GM04504 (cell line): Measurements from ENCODE around the gene COMMD9.

Experiments used
- DNase-seq: peaks from one replicate; pipeline ENCODE4 v3.0.0-alpha.2; 2012; ENCODE audit warnings: low read depth

COMMD9 gene

DNA sequence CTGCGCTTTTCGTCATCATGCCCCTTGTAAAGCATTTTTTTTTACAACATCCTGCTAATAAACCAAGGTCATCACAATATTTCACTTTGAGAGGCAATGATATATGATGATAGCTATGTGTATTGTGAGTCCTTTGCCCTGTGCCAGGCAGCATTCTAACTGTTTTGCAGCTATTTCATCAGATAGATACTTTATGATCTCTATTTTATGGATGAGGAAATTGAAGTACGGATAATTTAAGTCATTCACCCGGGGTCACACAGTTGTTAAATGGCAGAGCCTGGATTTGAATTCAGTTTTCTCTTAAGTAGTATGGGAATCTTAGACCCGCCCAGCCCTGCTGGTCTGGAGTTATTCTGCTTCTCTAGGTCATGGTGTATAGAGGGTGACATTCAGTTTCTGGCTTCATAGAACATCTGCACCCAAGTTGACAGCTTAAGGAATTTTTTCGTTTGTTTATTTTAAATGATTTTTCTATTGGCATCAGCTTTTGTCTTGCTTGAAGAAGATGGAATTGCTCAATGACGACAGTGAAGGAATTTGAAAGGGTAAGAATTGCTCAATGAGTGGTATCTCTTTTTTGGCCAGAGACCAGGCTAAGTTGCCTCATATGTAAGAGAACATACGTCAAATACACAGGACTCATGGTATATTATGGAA is 7.8 kb upstream of the COMMD9 start:
- DNase-seq: peak; percentile 45

DNA sequence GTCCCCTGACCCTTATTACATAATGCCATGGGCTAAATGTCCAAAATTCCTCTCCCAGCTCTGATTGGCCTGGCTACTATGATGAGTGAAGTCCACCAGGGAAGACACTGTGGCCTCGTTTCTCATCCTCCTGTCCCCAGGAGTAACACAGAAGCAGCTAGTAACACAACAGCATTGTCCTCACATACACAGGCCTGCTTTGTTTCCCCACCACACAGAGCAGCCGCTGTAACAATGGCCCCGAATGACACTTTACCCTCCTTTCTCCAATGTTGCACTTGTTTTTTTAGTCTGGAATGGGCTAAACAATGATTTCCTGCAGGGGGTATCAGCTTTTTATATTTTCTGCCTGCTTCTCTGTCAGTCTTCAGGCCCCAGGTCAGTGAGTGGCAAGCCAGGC is 6.7 kb upstream of the COMMD9 start, which contains the start of gene PRR5L:
PRR5L (plus strand) TSS at position 363 of the 400 bp plus-strand sequence. CDS start 104,834 bp downstream, outside the sequence.
- no peak for DNase-seq

DNA sequence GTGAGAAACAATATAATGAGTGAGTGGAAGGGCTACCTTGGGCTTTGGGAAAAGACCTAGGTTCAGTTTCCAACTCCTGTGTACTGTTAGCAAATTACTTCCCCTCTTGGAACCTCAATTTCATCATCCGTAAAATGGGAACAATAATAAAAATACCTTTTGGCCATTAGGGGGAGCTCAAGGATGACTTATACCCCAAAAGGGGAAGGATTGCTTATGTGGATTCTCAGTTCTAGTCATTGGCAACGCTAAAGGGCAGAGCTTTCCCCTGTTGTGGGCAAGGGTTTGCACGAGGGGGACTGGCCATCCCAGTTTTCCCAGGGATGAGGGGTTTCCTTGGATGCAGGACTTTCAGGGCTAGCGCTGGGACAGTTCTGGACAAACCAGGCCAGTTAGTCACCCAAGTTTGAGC is 3.1 kb upstream of the COMMD9 start:
- DNase-seq: no peak

DNA sequence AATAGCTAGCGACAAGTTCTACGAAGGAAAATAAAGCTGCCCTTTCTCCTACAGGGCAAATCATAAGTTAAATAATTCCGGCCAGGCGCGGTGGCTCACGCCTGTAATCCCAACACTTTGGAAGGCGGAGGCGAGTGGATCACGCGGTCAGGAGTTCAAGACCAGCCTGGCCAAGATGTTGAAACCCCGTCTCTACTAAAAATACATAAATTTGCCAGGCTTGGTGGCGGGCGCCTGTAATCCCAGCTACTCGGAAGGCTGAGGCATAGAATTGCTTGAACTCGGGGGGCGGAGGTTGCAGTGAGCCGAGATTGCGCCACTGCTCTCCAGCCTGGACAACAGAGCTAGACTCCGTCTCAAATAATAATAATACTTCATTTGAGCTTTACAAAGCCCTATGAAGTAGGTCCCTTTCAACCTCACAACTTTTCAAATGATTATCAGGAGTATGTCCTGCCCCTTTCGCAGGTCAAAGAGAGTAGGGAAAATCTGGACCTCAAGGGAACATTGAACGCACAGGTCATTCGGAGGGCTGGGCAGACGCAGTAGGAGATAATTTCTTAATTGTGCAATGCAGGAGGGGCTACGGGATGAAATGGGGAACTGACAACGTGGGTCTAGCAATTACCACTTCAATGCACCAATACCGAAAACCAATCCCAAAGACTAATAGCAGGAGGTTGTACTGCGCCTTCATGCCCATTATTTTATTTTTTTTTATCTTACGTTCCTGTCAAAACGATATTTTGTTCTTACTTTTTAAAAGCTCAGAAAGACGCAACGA is 590 bp downstream of the COMMD9 start:
- DNase-seq: no peak

DNA sequence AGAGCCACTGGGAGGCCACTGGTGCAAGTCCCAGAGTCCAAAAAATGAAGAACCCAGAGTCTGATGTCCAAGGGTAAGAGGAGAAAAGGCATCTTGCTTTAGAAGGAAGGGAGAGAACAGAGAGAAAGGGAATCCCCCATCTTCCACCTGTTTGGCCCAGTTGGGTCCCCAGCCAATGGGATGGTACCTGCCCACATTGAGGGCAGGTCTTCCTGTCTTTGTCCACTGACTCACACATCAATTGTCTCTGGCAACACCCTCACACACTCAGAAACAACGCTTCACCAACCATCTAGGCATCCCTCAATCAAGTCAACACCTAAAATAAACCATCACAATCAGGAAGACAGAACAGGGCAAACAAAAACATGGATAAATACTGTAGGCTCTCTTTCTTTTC is 6.3 kb downstream of the COMMD9 start:
- DNase-seq: no peak

DNA sequence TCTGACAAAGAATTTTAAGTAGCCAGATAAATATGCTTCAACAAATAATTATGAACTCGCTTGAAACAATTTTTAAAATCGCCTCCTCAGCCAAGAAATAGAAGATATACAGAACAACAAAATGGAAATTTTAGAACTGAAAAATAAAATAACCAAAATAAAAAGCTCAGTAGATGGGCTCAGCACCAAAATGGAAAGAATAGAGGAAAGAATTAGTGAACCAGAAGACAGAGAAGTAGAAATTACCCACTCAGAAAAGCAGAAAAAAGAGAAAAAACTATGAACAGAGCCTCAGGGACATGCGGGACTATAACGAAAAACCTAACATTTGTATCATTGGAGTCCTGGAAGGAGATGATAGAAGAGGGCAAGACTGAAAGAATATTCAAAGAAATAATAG is 7.4 kb downstream of the COMMD9 start:
- DNase-seq: no peak

DNA sequence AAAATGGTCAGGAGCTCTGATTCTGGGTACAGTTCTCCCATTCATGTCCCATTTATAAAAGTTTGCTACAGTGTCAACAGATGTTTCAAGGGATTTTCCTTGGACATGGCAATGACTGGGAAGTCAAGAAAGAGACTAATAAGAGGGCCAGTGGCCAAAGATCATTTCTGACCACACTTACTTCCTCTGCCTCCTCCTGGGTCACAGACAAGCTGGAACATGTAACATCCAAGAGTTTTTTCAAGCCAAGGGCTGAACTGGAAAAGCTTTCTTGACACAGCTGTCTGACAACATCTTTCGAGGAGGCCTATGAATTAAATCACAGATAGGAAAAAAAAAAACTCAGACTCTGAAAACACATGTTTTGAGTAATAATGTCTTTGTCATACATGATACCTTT is 8.7 kb downstream of the COMMD9 start:
- DNase-seq: no peak

DNA sequence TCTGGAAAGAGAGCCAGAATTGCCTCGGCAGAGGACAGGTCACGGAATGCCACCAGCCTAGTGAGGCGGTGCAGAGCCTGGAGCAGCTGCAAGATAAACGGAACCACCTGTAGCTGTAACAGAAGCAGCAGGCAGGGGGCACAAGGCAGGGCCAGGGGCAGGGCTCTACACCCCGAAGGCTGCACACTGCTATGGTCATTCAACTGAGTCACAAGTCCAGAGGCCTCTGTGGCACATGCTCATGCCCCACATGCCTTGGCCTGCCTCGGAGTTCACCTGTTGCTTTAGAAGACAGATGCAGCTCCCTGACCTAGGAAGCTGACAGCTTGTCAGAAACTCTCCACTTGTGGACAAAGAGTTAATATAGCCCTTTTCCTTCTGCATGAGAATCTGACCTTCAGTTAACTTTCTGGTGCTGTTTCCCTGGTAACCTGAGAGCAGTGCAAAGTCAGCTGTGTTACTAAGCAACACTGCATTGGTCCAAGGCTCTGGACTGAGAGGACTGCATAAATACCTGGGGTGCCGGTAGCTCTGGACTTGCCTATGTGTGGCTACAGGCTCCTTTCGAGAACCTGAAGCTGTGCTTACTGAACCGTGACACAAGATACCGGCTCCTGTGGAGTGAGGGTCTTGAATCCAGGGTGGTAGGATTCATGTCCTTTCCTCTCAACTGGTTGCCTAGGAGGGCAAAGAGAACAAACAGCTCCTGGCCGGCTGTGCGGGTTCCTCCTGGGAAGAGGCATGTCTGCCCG is 10.5 kb downstream of the COMMD9 start:
- DNase-seq: no peak

DNA sequence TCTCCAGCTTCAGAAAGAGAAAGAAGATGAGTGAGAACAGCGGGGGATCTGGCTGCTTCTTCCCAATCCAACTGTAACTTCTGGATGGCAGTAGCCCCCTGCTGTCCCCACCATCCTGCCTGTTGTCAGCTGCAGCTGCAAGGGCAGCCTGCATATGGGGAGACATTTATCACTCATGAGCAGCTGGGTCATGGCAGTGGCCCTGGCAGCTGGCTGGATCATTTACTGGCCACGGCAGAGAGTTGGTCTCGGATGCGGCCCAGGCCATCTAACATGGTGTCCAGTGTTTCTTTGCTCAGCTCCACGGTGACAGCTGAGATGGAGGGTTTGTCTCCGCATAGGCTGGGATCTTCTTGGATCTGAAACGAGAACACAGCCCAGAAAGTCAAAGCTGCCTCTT is 14.8 kb downstream of the COMMD9 start:
- DNase-seq: no peak

DNA sequence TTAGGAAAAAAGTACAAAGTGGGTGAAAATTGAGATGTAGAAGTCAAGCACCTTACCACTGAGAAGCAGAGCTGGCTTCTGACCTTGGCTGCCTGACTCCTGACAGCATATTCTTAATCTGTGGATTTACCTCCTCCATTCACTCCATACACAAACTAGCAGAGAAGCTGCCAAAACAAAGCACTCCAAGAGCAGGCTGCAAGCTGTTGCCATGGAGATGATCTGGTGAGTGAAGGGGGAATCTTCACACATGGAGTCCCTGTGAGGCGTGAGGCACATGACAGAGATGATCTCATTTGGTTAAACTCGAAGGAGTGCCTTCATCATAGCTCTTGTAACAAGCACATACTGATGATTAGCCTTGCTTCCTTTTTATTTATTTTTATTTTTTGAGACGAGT is 16.1 kb downstream of the COMMD9 start:
- DNase-seq: no peak

DNA sequence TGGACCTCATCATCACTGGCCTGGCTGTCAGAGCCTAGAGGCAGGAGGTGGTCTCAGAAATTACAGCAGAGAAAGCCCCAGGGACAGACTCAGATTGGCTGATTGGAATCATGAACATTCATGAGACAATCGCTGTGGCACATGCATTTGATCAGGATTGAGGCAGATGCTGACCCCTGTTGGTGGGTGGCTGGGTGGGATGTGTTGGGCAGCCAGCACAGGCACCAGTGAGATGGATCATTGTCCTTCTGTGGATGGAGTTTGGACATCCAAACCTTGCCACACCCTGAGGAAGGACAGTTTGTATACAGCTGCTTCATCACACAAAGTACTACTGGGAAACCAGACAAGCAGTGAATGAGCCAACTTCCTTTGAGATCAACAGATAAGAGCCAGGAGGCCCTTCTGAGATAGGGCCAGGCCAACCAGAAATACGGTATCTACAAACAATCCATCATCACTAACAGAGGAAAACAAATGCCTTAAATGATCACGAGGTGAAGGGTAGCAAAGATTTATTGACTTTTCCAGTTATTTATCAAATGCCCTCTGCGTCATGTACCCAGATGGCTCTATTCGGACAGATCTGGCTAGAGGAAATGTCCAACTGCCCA is 17.3 kb downstream of the COMMD9 start:
- DNase-seq: no peak

DNA sequence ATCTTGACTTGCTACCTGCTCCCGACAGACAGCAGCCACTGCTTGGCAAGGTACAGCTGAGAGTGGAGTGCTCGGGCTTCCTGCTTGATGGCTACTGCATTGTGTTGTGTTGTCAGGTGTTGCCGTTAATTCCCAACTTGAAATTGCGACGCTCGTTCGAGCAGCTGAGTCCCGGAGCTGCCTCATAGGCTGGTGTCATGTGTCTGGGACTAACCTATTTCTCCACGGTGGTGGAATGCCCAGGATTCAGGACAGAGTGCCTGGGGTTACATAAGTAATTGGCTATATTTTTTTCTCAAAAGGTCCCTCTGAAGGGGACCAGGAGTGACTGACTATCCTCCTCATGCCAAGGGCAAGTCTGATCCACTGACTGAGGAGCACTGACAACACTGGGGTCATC is 18.5 kb downstream of the COMMD9 start:
- DNase-seq: no peak

DNA sequence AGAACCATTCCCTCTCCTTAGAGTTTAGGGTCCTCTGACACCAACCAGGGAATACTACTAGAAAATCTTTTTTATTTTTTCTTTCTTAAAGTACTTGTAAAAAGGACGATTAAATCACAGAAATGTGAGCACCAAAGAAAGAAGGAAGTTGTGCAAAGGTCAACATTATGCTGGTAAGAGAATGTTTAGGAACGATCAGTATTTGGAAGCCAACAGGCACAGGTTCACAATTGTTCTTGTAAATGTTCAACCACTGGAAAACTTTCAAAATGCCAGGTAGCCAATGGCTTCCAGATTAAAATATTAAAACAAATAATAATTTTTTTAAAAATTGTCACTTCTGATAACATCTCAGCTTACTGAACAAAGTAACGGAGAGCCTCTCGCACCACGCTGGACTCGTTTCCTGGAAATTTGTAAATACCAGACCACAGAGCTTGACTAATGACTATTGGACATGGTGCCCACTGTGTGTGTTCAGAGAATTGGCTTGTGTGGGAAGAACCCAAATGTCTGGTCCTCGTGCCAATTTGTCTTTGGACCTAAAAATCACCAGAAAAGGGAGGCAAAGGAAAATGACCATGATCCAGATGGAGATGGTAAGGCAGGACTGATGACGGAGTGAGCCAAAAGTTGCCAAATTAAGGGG is 20.8 kb downstream of the COMMD9 start:
- no peak for DNase-seq

DNA sequence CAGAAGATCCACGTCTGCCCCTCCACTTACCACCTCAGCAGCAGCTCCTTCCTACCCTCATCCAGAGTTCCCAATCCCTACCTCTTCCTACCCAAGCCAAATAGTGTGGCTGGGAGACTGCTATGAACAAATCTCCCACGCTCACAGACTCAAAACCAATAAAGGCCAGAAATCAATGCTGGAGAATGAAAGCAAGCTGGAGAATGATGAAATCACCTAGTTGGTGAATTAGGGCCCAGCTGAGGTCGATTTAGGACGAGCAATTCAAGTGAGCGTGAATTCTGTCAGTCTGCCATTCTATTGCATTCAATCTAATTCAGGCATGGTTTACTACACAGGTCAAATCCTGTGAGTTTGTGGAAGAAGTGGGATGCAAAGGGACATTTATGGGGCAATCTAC is 22.5 kb downstream of the COMMD9 start:
- no peak for DNase-seq

DNA sequence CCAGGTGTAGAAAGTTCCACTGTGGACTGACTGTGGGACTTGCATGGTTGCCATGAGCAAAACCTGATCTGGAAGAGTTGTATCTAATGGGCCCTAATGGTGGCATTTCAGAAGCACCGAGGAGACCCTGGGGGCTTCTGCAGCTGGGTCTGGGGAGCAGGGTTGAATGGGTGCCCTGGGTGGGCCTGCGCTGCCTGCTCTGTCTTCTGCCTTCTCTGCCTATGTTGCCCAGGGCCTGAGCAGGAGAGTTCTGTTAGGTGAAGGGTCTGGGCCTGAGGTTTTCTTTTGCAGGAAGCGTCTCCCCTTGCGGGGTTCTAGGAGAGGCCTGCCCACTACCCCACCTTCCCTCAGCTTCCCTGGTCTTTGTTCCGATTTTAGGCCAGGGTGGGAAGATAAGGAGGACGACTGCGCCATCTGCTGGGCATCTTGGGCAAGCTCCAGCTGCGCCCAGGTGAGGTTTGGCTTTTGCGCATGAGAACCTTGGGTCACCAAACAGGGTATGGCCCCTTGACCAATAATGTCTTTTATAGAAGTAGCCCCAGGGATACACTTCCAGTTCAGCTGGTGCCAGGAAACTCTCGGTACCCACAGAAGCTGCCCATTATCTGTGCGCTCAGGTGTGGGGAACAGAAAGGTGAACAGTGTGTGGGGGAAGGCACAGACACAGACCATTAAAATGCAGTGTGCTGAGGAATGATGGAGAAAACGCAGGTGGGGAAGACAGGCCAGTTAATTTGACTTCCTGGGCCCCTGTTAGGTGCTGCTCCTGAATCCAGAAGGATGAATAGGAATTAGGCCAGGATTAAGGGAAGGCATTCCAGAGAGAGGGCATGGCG is 23.2 kb downstream of the COMMD9 start:
- DNase-seq: no peak

DNA sequence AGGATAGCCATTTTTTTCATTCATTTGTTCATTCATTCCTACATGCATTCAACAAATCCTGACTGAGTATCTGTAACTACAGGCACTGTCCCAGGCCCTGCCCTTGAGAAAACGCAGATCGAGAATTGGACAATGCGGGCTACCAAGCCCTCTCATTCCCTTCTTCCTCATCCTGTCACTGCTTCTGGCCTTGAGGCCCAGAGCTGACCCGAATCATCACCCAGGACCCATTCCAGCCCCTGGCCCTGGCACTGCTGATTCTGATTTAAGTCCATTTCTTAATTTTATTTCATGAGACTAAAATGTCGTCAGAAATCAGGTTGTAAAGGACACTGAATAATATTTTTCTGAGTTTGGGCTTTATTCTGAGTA is 24.3 kb downstream of the COMMD9 start:
- no peak for DNase-seq

DNA sequence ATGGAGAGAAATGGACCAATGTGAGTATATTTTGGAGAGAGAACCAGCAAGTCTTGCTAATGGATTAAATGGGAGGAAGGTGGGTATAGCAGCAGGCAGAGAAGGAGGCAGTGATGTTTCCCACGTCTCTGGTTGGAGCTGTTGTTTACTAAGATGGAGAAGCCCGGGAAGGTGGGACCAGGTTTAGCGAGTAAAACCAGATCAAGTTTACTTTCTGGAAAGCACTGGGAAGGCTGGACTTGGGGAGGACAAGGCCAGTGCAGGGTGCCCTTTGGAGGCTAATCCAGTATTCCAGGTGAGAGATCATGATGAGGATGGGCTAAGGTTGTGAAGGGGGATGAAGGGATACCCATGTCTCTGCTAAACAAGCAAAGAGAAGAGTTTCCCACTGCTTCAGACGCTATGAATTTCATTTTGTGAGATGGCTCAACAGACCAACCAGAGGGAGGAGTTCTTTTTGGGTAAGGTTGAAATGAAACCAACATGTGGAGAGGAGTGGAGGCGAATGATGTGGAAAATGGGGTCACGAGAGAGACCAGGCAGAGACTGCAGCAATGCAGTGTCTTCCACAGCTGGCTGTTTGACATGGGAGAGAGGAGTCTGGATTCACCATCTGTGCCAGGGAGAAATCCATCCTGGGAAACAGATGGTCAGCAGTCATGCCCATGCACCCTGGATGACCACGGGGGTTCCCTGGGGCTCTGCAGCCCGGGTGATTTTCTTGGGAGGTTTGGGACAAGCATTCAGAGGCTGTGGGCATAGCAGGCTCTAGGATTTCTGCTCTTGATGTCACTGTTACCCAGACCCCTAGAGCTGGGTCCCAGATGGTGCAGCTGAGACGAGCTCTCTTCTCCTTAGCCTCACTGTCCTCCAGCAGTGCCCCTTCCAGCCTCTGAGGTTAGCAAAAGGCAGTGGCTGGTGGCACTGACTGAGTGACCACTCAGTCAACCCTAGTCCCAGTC is 24.9 kb downstream of the COMMD9 start:
- DNase-seq: no peak

DNA sequence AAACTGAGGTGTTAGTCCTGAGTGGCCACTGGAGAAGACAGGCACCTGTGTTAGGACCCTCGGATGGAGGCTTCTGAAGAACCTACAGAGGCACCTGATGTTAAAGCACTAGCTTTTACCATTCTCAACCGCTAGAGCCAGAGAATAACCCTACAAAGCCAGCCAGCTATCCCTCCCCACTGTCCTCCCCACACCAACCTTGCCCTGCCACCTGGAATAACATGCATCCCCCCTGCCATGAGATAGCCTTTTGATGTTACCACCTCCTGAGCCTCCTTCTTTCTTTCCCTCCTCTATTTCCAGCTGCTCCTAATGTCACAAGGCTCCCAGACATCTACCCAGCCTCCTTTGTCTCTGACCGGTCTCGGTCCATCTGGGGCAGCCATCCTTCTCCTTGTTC is 28.1 kb downstream of the COMMD9 start:
- no peak for DNase-seq

DNA sequence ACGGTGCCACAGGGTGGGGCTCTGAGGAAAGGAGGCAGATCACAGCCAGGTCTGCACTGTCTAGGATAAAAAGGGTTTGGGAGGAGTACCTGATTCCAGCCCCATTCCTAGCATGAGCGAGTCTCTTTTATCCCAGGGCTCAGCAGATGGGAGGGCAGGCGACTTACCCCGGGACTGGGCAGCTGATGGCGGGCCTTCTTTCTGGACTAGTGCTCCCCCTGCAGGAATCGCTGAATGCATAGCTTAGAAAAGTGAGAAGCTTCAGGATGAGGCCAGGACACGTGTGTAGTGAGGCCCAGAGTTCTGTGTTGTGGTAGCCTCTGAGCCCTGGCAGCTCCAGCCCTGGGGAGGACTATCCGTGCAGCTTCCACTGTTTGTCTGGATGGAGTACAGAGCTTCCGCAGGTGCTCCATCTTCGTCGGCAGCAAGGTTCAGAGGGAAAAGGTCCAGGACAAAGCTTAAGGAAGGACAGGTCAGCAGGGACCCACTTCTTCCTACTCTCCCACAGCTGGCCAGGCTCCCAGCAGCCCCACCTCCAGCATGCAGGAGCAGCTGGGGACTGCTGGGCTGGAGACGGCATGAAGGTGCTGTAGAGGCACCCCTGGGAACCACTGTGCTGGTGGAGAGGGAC is 30.4 kb downstream of the COMMD9 start:
- DNase-seq: peak; percentile 53

DNA sequence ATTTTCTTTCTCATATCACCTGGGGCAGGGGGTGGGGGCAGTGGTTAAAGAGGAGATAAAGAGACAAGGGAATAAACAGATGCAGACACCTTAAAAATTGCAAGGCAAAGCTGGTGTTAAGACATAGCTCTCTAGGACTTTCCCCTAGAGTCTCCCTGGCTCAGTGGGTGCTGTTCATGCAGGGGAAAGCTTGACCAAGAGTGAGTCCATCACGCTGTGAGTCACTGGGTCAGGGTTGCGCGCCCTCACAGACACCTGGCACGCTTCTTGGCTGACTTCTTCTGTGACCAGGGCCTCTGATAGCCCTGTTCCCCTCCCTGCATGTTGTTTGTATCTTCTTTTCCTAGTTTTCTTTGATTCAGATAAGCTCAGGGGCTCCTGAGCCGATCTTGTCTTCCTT is 31.9 kb downstream of the COMMD9 start:
- DNase-seq: no peak
